ENCODE results near the gene TNFSF13B. TPM values are rescaled to one million over a fixed set of nuclear protein-coding genes. Genes with fewer than 3 reads are reported as not detected.

The TNFSF13B gene
- total and polyA plus RNA-seq, 2 donors (not counting 1 experiment from before 2014, with no cell fraction given): 1.8 to 4.8 TPM

DNA sequence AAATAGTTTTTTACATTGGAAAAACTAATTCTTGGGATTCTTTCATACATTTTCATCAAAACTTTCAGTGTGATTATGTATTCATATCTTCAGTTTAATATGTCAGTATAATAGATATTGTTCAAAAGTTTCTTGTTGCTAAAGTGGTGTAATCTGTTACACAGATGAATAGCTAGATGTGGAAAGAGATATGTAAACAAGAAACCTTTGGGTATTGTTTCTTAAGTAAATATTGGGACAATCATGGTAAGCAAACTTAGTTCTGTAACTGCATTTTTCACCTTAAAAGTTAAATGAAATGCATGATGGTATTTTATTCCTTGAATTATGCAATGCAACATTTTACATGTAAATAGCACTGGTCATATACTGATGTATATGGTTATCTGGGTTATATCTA lies 39.1 kb upstream of the TNFSF13B start:
- Histone ChIP-seq H3K4me1 (ENCODE audit: control insufficient read depth, extremely low read depth, insufficient read depth, low read length) (no peaks in the 10 kb centered on the region), H2AFZ (ENCODE audit: low read length) (no peak overlapping the region), H3K79me2 (ENCODE audit: control insufficient read depth, insufficient read depth, low read length) (peaks cover 17% of the 10 kb centered on the region), H3K9me3 (ENCODE audit: control insufficient read depth, insufficient read depth, low read depth, low read length) (no peaks in the 10 kb centered on the region), H3K4me2 (ENCODE audit: extremely low read depth, insufficient read depth, low read length) (no peak overlapping the region), H3K9ac (ENCODE audit: insufficient read depth, low read length) (no peak overlapping the region), H3K4me3 (replicated peaks in 1 of 4; ENCODE audit: control extremely low read depth in 1 of 4, insufficient read depth in 1 of 4, low read depth in 3 of 4, low read length in 4 of 4) (no peak overlapping the region), H3K27me3 (ENCODE audit: control insufficient read depth, insufficient read depth, low read length) (no peaks in the 10 kb centered on the region), H4K20me1 (ENCODE audit: control insufficient read depth, extremely low read depth, insufficient read depth, low read length) (no peaks in the 10 kb centered on the region), H3K27ac (ENCODE audit: insufficient read depth, low read length) (no peak overlapping the region), H3K36me3 (ENCODE audit: control insufficient read depth, insufficient read depth, low read length) (no peaks in the 10 kb centered on the region)
- no peak for TF ChIP-seq EZH2 (IDR thresholded peaks at IDR 0.05; ENCODE audit: low read length, missing control alignments)
- TF ChIP-seq, protein P1, sequence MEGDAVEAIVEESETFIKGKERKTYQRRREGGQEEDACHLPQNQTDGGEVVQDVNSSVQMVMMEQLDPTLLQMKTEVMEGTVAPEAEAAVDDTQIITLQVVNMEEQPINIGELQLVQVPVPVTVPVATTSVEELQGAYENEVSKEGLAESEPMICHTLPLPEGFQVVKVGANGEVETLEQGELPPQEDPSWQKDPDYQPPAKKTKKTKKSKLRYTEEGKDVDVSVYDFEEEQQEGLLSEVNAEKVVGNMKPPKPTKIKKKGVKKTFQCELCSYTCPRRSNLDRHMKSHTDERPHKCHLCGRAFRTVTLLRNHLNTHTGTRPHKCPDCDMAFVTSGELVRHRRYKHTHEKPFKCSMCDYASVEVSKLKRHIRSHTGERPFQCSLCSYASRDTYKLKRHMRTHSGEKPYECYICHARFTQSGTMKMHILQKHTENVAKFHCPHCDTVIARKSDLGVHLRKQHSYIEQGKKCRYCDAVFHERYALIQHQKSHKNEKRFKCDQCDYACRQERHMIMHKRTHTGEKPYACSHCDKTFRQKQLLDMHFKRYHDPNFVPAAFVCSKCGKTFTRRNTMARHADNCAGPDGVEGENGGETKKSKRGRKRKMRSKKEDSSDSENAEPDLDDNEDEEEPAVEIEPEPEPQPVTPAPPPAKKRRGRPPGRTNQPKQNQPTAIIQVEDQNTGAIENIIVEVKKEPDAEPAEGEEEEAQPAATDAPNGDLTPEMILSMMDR (conservative IDR thresholded peaks at IDR 0.05 in 1 of 2, IDR thresholded peaks at IDR 0.05 in 1 of 2; ENCODE audit: low read depth in 1 of 2, low read length in 2 of 2): no peak
- DNase-seq (ENCODE audit: low read depth in 2 of 2): no peak

DNA sequence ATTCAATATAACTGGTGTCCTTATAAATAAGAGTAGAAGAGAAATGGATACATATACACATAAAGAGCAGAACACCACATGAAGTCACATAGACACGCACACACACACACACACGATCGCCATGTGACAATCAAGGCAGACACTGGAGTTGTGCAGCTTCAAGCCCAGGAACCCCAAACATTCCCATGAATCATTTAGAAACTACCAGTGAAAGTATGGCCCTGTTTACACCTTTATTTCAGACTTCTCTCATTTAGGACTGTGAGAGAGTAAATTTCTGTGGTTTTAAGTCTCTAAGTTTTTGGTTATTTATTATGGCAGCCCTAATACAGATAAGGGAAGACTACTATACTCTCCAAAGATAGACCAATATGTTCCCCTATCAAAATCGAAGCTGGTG lies 20.4 kb upstream of the TNFSF13B start:
- TF ChIP-seq, protein P1 (conservative IDR thresholded peaks at IDR 0.05 in 1 of 2, IDR thresholded peaks at IDR 0.05 in 1 of 2; ENCODE audit: low read depth in 1 of 2, low read length in 2 of 2): no peak
- TF ChIP-seq EZH2 (IDR thresholded peaks at IDR 0.05; ENCODE audit: low read length, missing control alignments): no peak
- Histone ChIP-seq H3K4me1 (ENCODE audit: control insufficient read depth, extremely low read depth, insufficient read depth, low read length) (no peaks in the 10 kb centered on the region), H3K9ac (ENCODE audit: insufficient read depth, low read length) (no peak overlapping the region), H3K27ac (ENCODE audit: insufficient read depth, low read length) (no peak overlapping the region), H3K79me2 (ENCODE audit: control insufficient read depth, insufficient read depth, low read length) (no peaks in the 10 kb centered on the region), H3K4me2 (ENCODE audit: extremely low read depth, insufficient read depth, low read length) (no peak overlapping the region), H4K20me1 (ENCODE audit: control insufficient read depth, extremely low read depth, insufficient read depth, low read length) (no peaks in the 10 kb centered on the region), H2AFZ (ENCODE audit: low read length) (no peak overlapping the region), H3K9me3 (ENCODE audit: control insufficient read depth, insufficient read depth, low read depth, low read length) (no peaks in the 10 kb centered on the region), H3K36me3 (ENCODE audit: control insufficient read depth, insufficient read depth, low read length) (no peaks in the 10 kb centered on the region), H3K27me3 (ENCODE audit: control insufficient read depth, insufficient read depth, low read length) (no peaks in the 10 kb centered on the region), H3K4me3 (replicated peaks in 1 of 4; ENCODE audit: control extremely low read depth in 1 of 4, insufficient read depth in 1 of 4, low read depth in 3 of 4, low read length in 4 of 4) (no peak overlapping the region)
- DNase-seq (ENCODE audit: low read depth in 2 of 2): no peak

DNA sequence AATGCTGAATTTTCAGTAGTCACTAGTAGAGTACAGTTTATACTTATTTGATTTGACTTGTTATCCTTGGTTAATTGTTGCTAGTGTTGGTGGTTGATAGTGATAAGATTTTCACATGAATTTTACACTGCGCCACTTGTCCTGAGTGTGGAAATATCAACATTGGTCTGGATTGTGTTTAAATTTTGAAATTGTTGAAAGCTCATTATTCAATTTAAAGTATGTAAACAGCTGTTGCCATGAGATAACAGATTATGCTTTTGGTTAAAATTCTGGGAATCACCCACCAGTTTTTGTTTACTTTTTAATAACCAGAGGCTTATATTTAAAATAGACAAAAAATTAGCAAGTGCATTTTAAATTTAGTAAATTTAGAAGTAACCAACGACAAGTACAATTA lies 12.3 kb upstream of the TNFSF13B start:
- Histone ChIP-seq H3K27ac (ENCODE audit: insufficient read depth, low read length) (no peak overlapping the region), H3K4me2 (ENCODE audit: extremely low read depth, insufficient read depth, low read length) (no peak overlapping the region), H3K4me1 (ENCODE audit: control insufficient read depth, extremely low read depth, insufficient read depth, low read length) (no peaks in the 10 kb centered on the region), H3K79me2 (ENCODE audit: control insufficient read depth, insufficient read depth, low read length) (no peaks in the 10 kb centered on the region), H3K27me3 (ENCODE audit: control insufficient read depth, insufficient read depth, low read length) (no peaks in the 10 kb centered on the region), H3K4me3 (replicated peaks in 1 of 4; ENCODE audit: control extremely low read depth in 1 of 4, insufficient read depth in 1 of 4, low read depth in 3 of 4, low read length in 4 of 4) (no peak overlapping the region), H4K20me1 (ENCODE audit: control insufficient read depth, extremely low read depth, insufficient read depth, low read length) (no peaks in the 10 kb centered on the region), H3K36me3 (ENCODE audit: control insufficient read depth, insufficient read depth, low read length) (no peaks in the 10 kb centered on the region), H3K9me3 (ENCODE audit: control insufficient read depth, insufficient read depth, low read depth, low read length) (no peaks in the 10 kb centered on the region), H2AFZ (ENCODE audit: low read length) (no peak overlapping the region), H3K9ac (ENCODE audit: insufficient read depth, low read length) (no peak overlapping the region)
- DNase-seq (ENCODE audit: low read depth in 2 of 2): no peak
- no peak for TF ChIP-seq EZH2 (IDR thresholded peaks at IDR 0.05; ENCODE audit: low read length, missing control alignments)
- TF ChIP-seq, protein P1 (conservative IDR thresholded peaks at IDR 0.05 in 1 of 2, IDR thresholded peaks at IDR 0.05 in 1 of 2; ENCODE audit: low read depth in 1 of 2, low read length in 2 of 2): no peak
